ENCODE results near the gene ARL13B. TPM values are rescaled to one million over a fixed set of nuclear protein-coding genes. Genes with fewer than 3 reads are reported as not detected.

Gene ARL13B
- total RNA-seq, 2 donors from 2014 or later = 12.3 to 14.0 TPM

DNA sequence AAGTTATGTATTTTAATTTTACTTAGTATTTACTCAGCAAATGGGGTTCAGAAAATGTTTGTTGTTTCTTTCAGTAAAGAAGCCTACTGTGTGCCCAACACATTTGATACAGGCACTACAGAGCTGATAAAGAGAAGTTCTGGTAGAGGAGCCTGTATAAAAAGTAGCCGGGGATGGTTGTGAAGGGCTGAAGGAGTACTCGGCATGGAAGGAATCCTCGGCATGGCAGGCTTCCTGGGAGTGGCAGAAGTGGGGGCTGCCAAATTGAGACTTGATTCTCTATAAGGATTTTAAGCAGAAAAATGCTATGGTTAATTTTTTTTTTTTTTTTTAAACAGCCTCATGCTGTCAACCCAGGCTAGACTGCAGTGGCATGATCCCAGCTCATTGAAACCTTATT is 9.3 kb downstream of the ARL13B start:
- DNase-seq (ENCODE audit: low spot score) = no peak
- intact Hi-C loops (cut with DNase I) = loop anchor here in 1 of 2 donors (10.0 kb wide), 1 partner anchor 76 kb away; the partner anchor contains the start of genes DHFR2 and NSUN3

DNA sequence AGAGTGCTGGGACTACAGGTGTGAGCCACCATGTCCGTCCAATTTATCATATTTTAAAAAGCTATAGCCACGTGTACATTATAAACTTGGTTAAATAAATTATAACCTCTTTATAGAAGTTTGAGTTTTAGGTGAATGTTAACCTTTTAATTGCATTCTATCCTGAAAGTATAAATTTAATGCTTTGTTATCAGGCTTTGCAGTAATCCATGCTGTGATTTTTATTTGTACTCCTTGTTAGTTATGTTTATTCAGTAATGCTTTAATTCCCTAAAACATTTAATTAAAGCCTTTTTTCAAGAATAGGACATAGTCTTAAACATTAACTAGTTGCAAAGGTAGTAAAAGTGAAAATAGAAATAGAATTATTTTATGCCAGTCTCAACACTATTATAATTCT is 11.7 kb downstream of the ARL13B start:
- DNase-seq (ENCODE audit: low spot score) = no peak
- intact Hi-C loops (cut with DNase I) = no loop called here

DNA sequence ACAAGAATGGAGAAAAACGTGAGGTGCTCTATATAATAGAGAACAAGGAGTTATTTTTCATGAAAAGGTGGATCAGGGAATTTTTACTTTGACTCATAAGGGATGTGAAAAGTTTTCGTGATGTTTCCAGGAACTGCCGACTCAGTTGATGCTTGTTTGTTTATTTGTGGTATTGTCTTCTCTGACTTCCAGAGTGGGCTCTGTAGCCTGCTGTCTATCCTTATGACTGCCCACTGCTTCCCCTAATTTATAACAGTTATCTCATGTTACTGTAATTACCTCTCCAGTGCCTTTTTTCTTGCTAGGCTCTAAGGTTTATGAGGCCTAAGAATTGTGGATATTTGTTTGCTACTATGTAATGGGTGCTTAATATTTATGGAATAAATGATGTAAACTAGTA is 12.3 kb downstream of the ARL13B start:
- intact Hi-C loops (cut with DNase I) = no loop called here

DNA sequence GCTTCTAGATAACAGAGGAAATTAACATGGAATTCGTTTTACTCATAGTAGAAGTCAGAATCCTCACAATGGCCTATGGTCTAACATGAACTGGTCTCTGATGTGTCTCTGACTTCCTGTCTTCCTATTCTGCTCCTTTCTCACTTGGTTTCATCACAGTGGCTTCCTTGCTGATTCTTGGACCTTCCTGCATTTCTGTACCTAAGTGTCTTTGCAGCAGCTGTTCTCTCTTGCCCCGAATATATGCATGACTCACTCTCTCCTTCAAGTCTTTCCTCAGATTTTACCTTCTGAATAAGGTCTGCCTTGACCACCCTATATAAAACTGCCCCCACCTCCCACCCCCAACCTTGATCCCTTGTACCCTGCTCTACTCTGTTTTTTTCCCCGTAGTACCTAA is 14.1 kb downstream of the ARL13B start:
- intact Hi-C loops (cut with DNase I) = no loop called here
- no peak for DNase-seq (ENCODE audit: low spot score)

More for the DNA sequence above, 12.3 kb downstream of the ARL13B start:
- no peak for DNase-seq (ENCODE audit: low spot score)

DNA sequence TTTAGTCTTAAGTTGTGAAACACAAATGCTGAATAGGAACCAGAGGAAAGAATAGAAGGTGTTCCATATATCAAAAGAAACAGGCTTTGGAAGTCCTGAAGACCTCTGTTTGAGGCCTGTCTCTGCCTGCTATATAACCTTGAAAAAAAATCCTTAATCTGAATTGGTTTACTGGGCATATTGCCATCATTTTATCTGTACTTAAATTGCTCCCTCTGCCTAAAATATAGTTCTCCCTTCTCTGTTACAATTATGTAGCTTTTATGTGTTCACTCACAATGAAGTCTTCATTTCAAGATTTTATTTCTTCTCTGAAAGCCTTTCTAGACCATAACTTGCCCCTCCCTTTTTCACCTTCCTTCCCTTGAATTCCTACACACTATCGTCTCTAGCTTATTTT is 21.2 kb downstream of the ARL13B start:
- intact Hi-C loops (cut with DNase I) = no loop called here

DNA sequence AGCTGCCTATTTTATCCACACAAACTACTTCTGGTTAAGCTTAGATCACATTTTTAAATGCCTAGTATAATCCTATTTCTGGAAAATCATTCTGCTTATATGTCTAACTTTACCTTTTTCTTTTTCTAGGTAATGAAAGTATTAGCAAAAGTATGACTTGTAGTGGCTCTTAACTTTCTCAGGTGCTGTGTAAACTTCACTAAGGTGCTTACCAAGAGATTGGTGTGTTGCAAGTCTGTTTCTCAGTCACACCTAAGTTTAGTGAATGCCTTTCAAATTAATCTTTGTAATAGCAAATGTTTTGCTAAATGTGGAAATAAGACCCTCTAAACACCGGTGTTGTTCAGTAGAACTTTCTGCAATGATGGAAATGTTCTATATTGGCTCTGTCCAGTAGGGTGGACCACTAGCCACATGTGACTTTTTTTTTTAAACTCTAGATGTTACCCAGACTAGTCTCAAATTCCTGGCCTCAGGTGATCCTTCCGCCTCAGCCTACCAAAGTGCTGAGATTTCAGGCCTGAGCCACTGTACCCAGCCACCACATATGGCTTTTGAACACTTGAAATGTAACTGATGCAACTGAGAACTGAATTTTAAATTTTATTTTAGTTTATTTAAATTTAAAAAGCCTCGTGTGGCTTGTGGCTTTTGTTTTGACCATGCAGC is 22.0 kb downstream of the ARL13B start:
- intact Hi-C loops (cut with DNase I) = no loop called here
- no peak for DNase-seq (ENCODE audit: low spot score)

More for the DNA sequence above, 21.2 kb downstream of the ARL13B start:
- DNase-seq (ENCODE audit: low spot score) = no peak

DNA sequence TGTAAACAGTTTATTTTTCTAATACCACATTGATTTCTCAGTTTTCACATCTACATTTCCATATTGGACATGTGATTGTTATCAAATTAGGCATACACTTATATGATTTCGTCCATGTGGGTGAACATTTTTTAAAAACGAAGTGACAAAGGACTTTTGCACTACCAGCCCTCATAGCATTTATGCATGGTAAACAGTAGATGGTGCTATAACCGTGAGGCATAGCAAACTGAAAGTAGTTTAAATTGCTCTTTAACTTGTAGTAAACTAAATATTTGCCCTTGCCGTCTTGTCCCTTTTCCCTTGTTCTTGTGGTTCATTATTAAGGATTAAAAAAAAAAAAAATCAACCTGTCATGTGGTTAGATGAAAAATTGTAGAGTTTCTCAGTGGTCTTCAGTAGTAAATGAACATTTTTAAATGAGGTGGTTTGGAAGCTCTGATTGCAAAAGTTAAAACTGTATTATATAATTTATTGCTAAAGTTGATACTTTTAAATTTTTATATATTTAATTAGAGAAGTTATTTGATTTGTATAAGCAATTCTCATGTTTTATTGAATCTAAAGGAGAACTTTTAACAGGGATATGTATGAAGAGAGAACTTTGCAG is 24.5 kb downstream of the ARL13B start:
- intact Hi-C loops (cut with DNase I) = no loop called here
- no peak for DNase-seq (ENCODE audit: low spot score)

DNA sequence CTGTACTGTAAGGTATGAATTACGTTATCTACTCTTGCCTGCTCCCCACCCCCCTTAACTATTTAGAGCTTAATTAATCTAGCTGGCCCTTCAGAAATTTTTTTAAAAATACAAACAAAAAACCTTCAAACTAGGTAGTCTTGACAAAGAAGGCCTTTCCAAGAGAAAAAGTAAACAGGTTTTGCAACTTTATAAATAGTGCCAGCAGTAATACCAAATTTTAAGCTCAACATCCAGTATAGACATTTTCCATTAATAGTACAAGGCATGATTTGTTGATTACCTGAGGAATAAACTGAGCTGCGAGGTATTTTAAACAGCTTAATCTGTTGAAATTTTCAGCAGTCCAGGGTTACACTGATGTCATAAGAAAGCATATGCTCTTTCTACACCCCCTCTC is 28.3 kb downstream of the ARL13B start:
- no peak for DNase-seq (ENCODE audit: low spot score)
- intact Hi-C loops (cut with DNase I) = loop anchor here in 1 of 2 donors (5.0 kb wide), 1 partner anchor 64 kb away; no protein-coding TSS in a partner anchor

DNA sequence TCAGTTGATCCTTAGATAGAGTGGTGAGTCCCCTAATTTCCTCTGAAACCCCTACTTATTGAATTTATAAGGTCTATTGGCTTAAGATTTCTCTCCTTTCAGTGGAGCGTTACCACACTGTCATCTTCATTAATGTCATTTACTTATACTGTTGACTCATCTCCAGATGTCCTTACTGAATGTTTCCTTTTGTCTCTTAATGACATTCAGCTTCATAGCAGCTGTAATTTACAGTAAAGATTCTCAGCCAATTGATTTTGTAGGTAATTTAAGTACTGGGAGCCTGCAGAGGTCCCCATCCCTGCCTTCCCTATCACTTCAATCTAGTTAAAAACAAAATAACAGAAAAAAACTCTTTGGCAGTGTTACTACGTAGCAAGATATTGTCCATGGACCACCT is 29.7 kb downstream of the ARL13B start:
- no peak for DNase-seq (ENCODE audit: low spot score)
- intact Hi-C loops (cut with DNase I) = loop anchor here in 1 of 2 donors (5.0 kb wide), 1 partner anchor 63 kb away; no protein-coding TSS in a partner anchor

DNA sequence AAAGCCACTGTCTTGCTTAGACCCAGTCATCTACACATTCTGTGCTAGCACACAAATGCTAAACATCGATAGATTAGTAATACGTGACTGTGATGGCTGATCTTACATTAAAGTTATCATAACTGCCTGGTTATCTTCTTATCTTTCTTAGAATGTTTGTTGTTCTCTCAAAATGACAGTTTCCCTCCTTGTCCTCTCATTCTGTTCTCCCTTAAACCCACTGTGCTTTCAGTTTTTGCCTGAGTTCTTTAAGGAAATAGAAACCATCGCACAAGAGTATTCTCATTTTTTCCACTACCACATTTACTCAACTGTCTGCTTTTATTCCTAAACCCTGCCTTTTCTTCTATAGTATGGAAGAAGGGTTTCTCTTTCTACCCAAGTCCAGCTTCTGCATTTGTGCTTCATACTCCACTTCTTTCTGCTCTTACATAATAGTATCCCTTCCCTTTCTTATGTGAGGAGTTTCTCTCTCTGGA is 31.3 kb downstream of the ARL13B start:
- DNase-seq (ENCODE audit: low spot score) = no peak
- intact Hi-C loops (cut with DNase I) = no loop called here

DNA sequence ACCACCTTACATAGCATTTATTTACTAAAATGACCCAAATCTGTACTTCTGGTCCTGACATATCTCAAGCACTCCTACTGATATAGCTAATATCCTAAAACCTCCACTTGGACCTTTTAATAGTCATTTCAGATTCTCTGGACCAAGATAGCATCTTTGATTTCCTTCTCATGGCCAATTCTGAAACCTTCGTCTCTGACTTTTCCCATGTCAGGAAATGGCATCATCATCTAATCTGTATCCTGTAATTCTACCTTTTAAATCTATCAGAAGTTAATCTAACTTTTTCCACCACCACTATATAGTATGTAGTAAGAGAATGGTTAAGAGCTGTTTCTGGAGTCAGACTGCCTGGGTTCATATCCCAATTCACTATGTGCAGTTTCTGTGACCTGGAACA is 32.2 kb downstream of the ARL13B start:
- intact Hi-C loops (cut with DNase I) = no loop called here
- DNase-seq (ENCODE audit: low spot score) = no peak

DNA sequence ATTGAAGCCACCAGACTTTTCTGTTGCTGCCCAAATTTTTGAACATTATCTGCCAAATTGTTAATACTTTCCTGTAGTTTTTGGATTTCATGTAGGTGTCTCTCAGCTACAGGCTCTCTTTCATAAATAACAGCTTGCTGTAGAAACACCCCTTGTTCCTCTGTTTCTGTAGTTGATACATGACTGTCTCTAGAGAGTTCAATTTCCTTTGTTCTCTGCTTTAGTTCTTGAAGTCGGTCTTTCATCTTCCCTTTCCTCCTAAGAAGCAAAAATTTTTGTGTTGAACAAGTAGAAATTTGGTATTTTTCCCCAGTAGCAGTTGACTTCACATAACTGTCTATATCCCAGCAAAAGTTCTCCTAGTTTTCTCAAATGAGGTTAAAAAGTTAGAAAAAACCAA is 35.1 kb downstream of the ARL13B start:
- DNase-seq (ENCODE audit: low spot score) = no peak
- intact Hi-C loops (cut with DNase I) = no loop called here

DNA sequence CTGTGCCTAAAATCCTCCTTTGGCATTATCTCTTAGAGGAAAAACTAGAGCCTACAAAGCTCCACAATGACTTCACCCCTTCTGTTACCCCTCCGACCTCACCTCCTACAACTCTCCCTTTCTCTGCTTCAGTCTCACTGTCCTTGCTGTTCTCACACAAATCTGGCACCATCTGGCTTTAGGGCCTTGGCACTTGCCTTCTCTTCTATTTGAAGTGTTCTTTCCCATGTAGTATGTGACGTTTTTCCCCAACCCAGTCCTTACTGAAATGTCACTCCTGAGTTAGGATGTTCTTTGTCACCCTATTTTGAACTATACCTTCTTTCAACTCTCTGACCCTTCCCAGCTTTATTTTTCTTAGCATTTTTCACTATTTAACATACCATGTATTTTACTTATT is 39.7 kb downstream of the ARL13B start:
- intact Hi-C loops (cut with DNase I) = no loop called here
- DNase-seq (ENCODE audit: low spot score) = no peak

DNA sequence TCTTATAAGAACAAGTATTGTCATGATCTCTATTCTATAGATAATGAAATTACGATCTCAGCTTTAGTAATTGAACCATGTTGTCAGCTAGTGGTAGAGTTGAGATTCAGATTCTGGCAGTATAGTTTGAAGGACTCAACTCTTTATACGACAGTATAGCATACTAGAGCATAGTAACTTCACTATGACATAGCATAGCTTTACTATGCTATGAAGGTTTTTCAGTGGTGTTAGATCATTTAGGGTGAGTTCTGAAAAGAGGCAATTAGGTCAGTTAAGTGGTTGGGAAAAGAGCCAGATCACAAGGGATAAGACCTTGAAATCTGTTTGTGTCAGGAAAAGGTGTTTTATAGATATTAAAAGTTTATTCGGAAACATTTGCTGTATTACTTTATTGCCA is 40.3 kb downstream of the ARL13B start:
- intact Hi-C loops (cut with DNase I) = no loop called here

DNA sequence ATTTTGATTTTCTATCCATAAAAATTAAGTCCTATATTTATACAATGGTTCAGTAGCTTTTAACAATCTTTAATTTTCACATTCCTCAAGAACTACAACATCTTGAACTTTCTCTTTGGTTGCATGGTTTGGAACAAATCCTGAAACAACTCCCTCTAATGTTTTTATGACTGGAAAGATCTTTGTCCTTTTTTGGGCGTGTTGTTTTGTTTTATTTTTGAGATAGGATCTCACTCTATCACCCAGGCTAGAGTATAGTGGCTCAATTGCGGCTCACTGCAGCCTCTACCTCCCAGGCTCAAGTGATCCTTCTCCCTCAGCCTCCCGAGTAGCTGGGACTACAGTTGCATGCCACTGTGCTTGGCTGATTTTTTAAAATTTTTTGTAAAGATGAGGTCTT is 44.4 kb downstream of the ARL13B start:
- DNase-seq (ENCODE audit: low spot score) = no peak
- intact Hi-C loops (cut with DNase I) = no loop called here

More for the DNA sequence above, 40.3 kb downstream of the ARL13B start:
- no peak for DNase-seq (ENCODE audit: low spot score)

DNA sequence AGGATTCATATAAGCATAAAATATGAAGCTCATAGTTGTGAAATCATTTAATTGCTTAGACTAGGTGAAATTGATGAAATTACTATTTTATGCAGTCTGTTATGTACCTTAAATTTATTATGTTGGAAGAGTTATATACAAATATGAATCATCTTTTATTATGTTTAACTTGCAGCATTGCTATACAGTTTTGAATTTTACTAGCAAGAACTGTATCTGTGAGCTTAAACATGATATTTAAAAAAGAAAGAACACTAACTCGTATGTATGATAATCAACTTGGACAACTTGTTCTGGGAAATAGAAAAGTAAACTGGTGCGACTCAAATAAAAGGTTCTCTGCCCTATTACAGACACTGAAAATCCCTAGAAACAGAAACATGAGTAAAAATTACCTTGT is 46.7 kb downstream of the ARL13B start:
- DNase-seq (ENCODE audit: low spot score) = no peak
- intact Hi-C loops (cut with DNase I) = no loop called here

DNA sequence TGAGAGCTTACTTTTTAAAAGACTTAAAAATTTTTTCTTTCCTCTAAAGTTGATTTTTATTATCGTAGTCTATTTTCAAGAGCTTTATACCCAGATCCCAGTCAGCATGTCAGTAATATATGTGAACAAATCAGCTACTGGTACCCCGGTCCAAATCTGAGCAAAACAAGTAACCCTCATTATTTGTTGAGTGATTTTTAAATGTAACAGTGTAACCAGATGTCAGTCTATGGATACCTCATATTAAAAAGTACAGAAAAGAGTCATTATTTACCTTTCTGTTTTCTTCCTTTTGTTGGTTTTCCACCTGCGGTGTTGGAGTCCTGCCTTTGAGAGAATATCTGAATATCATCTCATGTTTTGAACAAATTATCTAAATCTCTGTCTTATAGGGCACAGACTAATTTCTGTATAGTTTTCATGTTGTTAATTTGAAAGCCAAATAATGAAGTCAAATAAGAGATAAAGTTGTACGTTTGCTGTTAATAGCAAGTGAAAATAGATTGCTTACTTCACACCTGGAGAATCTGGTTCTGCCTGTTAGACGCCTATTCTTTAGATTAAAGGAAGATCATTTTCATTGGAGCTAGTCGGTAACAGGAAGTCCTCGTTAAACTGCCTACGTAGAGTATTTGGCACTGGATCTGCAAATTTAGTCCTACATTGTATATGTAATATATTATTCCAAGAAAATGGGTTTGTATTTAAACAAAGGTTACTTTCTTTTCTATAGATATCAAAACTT is 48.3 kb downstream of the ARL13B start, which contains the start of gene STX19:
STX19 (minus strand) TSS at position 505 of the 745 bp plus-strand sequence. CDS start 13,328 bp downstream, outside the sequence.
- DNase-seq (ENCODE audit: low spot score) = no peak
- intact Hi-C loops (cut with DNase I) = no loop called here

DNA sequence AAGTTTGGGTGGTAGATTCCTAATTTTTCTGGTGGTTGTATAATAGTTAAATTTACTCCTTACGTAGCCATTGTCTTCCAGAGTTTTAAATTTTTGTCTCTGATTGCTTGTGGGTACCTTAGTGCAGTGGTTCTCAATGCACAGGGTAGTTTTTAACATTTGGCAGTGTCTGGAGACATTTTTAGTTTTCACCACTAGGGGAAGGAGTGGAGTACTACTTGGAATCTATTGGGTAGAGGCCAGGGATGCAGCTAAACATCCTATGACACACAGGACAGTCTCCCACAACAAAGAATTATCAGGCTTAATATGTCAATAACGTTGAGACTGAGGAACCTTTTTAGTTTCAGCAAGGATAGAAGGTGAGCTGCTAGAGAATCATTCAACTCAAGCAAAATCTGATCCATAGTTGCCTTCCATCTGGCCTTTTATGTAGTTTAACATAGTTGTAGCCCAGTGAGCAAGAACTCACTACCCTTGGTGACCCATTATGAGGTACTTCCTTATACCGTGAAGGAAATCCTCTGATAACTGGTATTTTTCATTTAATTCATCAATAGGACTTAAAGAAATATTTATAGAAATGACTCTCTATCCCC is 57.1 kb downstream of the ARL13B start:
- no peak for DNase-seq (ENCODE audit: low spot score)
- intact Hi-C loops (cut with DNase I) = no loop called here

DNA sequence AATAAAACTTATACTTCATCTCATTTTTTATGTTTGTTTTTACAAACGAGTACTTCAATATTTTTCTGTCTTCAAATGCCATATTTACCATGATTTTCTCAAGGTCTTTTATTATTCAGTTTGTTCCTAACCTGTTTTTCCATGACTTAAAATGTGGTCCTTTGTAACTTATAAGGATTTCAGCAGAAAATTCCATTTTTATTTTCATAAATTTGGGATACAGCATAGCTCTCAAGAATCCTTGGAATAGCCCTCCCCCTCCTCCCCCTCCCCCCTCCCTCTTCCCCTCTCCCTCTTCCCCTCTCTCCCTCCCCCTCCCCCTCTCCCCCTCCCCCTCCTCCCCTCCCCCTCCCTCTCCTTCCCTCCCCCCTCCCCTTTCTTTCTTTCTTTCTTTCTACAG is 63.3 kb downstream of the ARL13B start:
- intact Hi-C loops (cut with DNase I) = no loop called here
- DNase-seq (ENCODE audit: low spot score) = no peak
